Fibroblast of the aortic adventitia (primary cell): ENCODE results near the gene YWHAH. TPM values are rescaled to one million over a fixed set of nuclear protein-coding genes. Genes with fewer than 3 reads are reported as not detected.

Experiments
- DNase-seq: peaks from one replicate; pipeline ENCODE4 v3.0.0-alpha.2; 2010; ENCODE audit warnings: low read depth
- H3K4me3 ChIP-seq: 2 replicates; pipeline ENCODE4 v1.5.1; 2011; ENCODE audit warnings: low read depth, mild to moderate bottlenecking, control low read depth, low read length, moderate library complexity
- small RNA-seq: library from RNA; depleted of rRNA; stranded (forward); fragments of <200 nt; gene quantifications from one replicate; pipeline ENCODE3, GENCODE V24; 2012
- total RNA-seq: library from RNA; depleted of rRNA; stranded (reverse); fragments of >200 nt; gene quantifications from 2 replicates; pipeline ENCODE4 v1.2.3, GENCODE V29; 2012; ENCODE audit warnings: low replicate concordance
- TF ChIP-seq, protein P1 (sequence below): IDR thresholded peaks from 2 replicates; pipeline ENCODE4 v1.5.1; 2011; ENCODE audit warnings: mild to moderate bottlenecking, low read length, control low read depth, inconsistent platforms; ENCODE audit not compliant: insufficient read depth

YWHAH gene
- total RNA-seq, 1 donor, result 174 TPM

GRCh38 chr22:32005453-32005852 lies 61.1 kb downstream of the YWHAH start:
- TF ChIP-seq, protein P1, sequence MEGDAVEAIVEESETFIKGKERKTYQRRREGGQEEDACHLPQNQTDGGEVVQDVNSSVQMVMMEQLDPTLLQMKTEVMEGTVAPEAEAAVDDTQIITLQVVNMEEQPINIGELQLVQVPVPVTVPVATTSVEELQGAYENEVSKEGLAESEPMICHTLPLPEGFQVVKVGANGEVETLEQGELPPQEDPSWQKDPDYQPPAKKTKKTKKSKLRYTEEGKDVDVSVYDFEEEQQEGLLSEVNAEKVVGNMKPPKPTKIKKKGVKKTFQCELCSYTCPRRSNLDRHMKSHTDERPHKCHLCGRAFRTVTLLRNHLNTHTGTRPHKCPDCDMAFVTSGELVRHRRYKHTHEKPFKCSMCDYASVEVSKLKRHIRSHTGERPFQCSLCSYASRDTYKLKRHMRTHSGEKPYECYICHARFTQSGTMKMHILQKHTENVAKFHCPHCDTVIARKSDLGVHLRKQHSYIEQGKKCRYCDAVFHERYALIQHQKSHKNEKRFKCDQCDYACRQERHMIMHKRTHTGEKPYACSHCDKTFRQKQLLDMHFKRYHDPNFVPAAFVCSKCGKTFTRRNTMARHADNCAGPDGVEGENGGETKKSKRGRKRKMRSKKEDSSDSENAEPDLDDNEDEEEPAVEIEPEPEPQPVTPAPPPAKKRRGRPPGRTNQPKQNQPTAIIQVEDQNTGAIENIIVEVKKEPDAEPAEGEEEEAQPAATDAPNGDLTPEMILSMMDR, result peak; percentile 14
- DNase-seq, result peak; percentile 78
- H3K4me3 ChIP-seq, result no peak overlapping the region

Small RNAs within 50 kb of the gene (small RNA-seq; reads per million reads assigned to genes)
- gene RN7SL305P, result not detected

Other genes with a start within 250 kb of the YWHAH start
- gene PRR14L, start 194.4 kb upstream of the YWHAH start, total RNA-seq, result 19.8 and 28.5 TPM in 2 replicates
- gene DEPDC5, start 190.5 kb upstream of the YWHAH start, total RNA-seq, result 10.7 and 17.7 TPM in 2 replicates
- gene SLC5A1, start 98.7 kb downstream of the YWHAH start, total RNA-seq, result under 0.01 and 0.25 TPM in 2 replicates
- not detected in 2 replicates for gene C22orf42, start 214.8 kb downstream of the YWHAH start, total RNA-seq